Fibroblast of peridontal ligament (primary cell): ENCODE data around the gene RAD21L1.
A peak's percentile ranks its signal among the peaks of the same experiment; 100 is the strongest.

Experiments
- DNase-seq: peaks from one replicate; pipeline ENCODE4 v3.0.0-alpha.2; 2010; ENCODE audit errors: extremely low read depth

RAD21L1 gene

DNA sequence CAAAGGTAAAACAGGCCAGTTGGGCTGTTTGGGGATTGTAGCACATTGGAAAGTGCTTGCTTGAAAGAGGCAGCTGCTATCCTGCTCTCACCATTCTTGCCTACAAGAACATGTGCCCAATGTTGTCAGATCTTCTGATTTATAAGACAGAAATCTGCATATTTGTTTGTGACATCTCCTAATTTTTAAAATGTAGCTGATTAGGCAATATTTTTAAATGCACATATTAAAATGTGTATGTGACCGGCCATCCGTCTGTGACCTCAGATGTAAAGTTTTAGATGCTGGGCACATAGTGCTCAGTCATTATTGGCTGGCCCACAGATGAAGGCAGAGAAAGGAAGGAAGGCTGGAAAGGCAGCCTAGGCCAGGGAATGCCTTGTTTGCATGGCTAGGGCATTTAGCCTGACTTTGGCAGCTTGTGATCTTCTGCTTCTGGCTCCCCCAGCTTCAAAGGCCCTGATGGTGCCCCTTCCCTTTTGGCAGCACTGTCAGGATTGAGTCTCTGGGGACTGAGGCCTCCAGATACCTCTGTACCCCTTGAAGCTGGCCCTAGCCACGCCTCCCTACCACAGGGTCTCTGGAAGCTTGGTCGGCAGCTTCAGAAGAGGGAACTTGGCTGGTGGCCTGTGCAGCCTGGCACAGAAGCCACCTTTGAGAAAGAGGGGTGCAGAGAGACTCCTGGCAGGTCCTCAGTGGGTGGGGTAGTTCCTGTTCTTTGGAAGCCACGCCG is 46.7 kb downstream of the RAD21L1 start:
- DNase-seq, result no peak

DNA sequence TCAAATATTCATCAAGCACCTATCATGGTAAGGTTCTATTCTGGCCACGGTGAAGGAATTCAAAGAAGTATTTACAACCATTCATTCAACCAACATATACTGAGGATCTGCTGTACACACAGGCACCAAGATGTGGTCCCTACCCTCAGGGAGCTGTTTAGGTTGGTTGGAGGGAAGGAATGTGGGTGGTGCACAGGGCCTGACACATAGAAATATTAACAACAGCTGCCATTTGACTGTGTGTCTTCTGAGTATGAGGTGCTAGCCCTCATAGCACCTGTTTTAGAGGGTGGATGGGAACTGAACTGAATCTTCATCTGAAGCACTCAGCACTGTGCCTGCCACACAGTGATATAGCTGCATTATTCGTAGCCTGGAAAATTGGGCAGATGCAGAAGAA is 47.5 kb downstream of the RAD21L1 start:
- DNase-seq, result no peak

DNA sequence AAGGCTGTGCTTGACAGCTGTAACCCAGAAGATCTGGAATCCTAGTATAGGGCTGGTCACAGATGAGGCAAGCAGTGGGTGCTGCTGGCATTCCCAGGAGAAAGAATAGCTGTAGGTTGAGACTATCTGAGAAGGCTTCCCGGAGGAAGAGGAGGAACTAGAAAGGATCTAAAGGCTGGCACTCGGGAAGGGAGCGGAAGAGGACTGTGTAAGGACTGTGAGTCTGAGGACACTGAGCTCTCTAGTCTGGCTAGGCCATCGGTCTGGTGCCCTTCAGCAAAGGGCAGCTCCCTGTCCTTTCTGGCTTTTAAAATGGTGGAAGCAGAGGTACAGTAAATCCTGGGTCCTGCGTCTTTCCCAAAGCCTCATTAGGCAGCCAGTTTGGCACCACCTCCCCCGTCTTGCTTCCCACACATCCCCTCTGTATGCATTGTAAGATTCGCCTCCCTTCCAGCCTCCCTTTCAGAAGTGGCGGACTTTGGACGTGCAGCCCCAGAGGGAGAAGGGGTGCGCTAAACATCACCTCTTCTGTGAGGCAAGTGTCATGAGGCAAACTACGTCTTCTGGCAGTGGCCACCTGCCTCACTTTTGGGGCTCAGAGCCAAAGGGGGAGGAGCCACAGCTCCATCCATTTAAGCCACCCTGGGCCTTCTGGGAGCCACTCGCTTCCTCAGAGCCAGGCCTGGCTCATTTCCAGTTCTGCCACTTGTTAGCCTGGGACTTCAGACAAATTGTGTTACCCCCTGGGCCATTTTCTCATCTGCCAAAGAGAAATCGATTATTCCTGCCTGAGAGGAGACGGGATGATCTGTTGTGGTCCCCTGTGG is 48.9 kb downstream of the RAD21L1 start:
- no peak for DNase-seq

DNA sequence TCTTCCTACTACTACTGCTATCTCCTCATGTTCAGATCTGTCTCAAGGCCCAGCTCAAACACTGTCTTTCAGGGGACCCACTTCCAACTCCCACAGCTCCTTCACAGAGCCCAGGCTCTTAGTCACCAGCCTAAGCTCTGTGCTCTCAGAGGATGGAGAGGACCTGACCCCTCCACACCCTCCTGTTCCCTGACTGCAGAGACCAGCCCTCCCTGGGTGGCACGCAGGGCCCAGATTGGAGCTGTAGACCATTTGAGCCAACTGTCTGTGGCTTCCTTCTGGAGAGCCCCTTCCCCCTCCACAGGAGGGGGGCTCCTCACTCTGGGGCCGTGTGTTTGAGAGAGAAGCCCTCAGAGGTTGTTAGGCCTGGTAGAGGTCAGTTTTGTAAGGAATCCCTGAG is 50.1 kb downstream of the RAD21L1 start:
- no peak for DNase-seq

DNA sequence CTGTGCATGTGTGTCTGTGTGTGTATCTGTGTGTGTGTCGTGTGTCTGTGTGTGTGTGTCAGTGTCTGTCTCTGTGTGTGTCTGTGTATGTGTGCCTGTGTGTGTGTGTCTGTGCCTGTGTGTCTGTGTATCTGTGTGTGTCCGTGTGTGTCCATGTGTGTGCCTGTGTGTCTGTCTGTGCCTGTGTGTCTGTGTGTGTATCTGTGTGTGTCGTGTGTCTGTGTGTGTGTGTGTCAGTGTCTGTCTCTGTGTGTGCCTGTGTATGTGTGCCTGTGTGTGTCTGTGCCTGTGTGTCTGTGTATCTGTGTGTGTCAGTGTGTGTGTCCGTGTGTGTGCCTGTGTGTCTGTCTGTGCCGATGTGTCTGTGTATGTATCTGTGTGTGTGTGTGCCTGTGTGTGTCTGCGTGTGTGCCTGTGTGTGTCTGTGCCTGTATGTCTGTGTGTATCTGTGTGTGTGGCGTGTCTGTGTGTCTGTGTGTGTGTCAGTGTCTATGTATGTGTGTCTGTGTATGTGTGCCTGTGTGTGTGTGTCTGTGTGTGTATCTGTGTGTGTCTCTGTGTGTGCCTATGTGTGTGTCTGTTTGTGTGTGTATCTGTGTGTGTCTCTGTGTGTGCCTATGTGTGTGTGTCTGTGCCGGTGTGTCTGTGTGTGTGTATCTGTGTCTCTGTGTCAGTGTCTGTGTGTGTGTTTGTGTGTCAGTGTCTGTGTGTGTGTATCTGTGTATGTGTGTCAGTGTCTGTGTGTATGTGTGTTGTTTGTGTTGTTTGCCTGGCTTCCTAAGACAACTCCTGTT is 51.9 kb downstream of the RAD21L1 start:
- DNase-seq, result no peak

DNA sequence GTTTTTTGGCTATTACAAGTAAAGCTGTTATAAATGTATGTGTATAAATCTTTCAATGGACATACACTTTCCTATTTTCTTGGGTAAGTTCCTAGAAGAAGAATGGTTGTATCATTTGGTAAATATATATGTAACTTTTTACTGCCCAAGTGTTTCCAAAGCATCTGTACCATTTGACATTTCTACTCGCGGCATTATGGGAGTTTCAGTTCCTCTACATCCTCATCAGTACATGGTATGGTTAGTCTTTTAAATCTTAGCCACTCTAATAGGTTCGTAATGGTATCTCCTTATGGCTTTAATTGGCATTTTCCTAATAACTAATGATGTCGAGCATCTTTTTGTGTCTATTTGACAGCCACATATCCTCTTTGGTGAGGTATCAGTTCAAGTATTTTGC is 53.1 kb downstream of the RAD21L1 start:
- DNase-seq, result no peak

DNA sequence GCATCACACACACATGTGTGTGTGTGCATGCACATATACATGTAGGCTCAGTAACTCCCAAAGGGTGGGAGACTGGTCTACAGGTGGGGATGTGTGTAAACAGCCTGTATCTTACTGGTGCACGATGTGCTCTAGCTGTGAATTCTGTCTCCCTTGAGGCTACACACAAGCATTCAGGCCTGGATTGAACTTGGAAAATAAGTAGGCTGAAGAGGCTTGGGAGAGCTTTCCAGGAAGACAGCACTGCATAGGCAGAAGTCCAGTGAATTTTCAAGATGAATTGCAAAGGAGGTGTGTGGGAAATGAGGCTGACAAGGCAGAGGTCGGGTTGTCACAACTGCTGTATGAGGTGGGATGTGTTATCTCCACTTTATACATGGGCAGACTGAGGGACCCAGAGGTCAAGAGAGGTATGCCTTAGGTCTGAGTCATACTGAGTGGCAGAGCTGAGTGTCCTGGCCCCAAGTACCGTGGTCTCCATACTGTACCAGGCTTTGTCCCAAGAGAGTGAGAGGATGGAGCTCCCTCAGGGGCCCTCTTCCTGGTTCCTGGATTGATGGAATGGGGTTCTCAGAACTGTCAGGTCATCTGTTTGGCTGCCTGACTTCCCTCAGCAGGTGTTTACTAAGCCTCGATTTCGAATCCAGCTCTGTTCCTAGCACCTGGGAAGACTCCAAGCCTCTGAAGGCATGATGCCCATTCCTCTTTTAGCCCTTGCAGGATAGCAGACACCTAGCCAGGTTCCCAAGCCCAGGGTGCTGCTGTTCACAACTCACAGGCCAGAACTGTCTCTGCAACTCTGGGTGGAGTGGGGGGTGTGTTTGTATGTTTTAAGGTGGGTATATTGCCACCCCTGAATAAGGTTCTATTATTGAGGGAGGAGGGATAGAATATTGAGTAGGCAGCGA is 54.6 kb downstream of the RAD21L1 start:
- DNase-seq, result no peak

DNA sequence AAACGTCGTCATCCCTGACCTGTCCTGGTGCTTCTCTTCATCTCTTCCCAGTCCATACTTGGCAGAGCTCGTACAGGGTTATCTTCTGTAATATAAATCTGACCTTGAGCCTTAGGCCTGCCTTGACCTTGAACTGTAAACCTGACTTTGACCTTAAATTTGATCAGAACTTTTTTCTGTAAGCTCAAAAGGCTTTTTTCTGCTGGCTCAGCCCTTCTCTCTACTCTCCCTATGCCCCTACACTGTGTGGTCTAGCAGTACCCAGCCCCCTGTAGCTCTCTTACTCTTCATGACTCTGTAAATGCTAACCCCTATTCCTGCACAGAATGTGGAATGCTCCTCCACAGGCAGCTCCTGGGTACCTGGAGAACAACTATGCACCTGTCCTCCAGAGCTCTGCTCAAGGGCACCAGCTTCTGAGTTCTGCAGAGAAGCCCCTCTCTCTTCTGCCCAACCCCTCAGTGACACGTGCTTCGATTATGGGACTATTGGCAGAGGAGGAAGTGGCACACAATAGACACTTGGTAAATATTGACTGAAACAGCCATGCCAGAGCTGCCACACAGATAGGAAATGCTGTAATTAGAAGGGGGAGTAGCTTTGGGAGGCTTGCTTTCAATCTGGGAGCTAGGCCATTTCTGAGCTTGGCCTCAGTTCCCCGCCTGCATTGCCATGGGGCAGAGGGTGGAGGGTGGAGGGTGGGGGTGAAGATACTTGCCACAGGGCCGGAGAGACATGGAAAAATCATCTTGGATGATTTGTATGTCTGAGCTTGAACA is 55.6 kb downstream of the RAD21L1 start:
- no peak for DNase-seq

DNA sequence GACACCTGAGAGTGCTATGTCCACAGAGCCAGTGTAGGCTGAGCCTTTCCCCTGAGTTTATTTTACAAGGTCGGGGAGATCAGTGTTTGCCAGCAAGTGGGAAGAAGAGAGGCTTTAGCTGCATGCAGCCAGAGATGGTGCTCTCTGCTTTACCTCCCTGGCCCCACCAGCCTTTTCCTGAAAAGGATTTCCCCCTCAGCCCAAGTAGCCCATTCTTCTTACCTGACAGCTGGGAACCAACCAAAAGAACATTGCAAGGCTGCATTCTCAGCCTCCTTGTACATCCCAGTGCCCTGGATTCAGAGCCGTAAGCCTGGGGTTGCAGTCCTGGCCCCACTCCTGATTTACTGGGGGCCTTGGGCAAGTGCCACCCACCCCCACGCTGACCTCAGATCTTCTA is 57.1 kb downstream of the RAD21L1 start:
- DNase-seq, result no peak

DNA sequence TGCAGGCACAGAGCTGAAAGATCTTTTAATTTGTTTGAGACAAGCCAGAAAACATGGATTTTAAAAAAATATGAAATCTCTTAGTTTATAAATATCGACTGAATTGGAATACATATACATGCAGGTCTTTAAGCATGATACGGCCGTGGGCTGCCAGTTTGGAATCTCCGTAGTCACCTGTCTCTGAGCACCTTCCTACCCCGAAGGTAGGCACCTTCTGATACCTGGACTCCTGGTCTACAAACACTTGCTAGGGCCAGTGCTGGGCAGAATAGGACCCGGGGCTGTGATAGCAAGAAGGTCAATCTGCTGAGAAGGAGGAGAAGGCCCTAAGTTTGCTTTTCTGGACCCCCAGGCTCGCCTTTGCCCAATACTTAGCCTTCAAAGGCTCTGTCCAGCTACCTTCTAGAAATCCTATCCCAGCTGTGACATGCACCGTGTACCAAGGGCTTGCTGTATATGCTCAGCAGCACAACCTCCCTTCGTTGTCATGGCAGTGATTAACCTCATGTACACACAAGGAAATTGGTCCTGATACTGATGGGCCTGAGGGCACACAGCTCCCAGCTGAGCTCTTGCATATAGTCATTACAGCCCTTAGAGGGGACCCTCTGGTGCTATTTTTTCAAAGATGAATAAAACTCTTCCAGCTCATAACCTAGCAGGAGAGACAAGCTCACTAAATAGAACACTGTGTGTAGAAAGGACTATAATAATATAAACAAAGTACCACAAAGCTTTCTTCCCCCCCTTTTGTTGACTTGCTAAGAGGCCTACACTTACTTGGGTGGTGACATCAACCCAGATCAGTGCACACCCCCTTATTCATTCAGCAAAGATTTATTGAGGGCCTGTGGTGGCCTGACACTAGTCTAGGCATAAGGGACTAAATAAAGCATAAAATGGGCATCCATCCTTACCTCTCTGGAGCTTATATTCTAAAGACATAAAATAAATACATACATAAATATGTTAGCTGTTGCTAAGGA is 58.0 kb downstream of the RAD21L1 start:
- DNase-seq, result no peak

DNA sequence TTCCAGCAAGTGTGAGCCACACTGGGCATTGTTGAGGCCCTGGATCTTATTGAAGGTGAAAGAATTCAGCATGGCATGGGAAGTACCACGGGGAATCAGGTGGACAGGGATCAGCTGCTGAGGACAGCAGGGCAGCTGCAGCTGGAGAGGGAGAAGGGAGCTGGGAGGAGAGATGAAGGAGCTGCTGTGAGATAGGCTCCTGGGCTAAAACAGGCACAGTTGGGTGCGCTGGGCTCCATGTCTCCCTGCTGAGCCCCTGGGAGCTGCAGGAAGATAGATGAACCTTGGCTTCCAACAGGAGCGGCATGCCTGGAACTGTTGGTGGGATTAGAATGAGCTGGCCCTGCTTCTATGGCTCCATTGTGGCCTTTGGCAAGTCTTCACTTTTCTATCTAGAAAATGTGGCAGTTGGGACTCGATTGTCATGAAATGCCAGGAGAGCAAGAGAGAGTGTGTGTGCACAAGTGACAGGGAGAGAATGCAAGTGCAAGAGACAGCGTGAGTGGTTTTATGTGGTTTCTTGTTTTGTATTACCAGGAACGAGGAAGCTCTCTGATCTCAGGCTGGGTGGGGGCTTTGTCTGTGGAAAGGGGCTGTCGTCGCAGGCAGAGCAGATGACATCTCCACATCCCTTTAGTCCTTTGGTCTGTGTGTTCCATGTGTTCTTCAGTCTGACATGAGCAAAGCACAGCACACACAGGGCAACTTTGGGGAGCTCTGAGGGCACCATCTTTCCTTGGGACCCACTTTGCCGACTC is 60.6 kb downstream of the RAD21L1 start:
- DNase-seq, result no peak

DNA sequence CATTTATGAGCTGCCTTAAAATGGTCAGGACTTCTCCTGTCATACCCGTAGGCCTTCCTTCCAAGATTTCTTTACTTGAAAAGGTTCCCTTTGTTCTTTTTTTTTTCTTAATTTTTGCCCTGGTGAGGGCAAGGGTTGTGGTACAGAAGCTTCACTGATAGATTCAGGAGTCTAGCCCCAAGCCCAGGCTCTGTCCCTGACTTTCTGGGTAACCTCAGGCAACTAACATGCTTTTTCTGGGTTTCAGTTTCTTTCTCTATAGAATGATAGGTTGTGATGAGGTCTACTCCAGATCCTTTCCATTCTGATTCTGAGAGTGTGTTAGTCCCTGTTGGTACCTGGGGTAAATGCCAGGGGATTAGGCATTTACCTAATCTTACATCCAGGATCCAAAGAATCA is 61.5 kb downstream of the RAD21L1 start:
- no peak for DNase-seq

DNA sequence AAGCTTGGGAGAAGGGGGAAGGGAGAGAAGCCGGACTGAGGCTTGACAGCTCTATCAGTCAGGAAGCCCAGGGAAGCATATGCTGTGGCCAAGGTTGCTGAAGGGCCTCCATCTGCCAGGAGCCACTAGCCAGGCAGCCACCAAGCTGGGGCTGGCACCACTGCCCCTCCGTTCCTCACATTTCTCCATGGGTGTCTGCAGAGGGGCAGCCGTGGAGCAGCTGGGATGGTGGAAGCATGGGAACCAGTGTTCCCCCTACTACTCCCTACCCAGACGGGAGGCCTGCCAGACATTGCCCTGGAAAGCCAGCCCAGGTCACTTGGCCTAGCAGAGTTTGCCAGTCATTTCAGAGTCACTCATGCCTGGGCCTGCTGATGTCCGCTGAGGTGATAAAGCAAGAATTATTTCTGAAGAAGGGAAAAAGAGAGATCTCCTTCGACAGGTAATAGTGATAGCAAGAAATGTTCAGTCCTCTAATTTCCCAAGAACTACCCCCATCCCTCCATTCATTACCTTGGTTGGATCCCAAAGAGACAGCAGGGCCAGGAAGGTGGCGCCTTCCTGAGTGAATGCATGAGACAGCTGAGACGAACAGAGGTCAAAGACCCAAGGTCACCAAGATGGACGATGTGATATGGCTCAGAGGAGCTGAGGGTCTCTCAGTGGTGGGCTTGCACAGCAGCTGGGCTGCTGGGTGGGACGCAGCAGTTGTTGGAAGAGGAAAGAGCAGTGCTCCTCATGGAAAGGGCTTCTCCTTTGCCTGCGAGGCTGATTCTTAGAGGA is 62.1 kb downstream of the RAD21L1 start:
- no peak for DNase-seq

DNA sequence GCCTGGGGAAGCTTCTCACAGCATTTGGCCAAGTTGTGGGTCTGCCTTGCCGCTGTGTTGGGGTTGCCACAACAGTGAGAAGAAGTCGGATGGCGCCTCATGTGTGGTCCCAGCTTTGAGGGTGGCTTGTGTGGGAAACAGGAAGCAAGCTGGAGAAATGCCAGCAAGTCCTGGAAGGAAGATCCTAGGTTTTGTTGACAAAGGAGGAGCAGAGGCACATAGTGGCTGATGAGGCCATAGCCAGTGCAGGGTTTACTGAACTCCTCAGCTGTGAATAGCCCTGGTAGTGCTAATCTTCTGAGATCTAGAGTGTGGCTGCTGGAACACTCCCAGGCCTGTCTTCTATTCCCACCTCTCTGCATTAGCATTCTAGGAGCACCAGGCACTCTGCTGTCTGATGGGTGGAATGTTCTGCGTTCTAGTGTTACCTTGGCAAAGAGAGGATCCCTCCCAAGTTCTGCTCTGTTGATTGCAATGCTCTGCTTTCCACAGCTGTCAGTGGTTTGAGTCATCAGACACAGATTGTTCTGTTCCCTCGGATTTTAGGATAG is 65.4 kb downstream of the RAD21L1 start:
- peak; percentile 31 for DNase-seq

DNA sequence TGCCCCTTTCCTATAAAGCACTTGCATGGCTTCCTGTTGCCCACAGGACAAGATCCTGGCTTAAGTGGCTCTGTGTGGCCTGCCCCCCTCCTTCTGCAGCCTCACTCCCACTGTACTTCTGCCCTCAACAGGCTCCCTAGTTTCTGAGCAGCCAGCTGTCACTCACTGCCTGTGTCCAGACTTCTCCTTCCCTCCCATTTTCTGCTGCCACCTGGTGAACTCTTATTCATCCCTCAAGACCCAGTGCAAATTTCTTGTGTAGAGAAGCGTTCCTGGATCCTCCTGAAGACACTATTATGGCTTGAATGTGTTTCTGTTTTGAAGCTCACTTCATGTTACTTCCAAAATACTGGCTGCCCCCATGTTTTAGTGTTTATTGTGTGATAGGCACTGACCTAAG is 66.8 kb downstream of the RAD21L1 start:
- no peak for DNase-seq

DNA sequence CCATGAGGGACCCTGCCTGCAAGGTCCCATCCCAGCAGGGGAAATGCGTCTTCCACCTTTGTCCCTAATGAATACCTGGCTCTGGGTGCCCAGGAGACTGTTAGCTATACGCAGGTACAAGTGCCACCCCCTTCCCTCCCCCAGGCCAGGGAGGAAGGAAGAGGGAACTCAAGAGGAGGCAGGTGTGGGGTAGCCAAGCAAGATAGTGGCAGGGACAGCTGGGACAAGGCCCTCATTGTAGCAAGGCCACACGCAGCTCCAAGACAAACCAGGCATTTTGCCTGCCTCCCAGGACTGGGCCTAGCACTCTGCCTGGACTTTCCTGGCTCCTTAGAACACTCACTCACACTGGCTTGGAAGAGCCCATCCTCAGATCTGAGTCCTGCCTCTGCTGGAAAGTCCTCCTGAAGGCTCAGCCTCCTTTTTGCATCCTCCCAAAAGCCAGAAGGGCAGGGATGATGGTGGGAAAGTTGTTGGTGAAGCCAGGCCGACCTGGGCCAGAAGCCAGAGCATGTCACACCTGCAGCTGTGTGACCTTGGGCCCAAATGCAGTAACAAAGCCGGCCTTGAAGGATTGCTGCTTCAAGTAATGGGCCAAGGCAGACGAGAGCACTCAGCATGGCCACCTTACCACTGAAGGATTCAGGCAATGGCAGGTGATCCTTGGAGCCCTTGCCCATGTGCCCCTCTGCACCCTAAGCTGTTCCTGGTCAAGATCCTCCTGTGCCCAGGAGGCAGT is 68.0 kb downstream of the RAD21L1 start:
- no peak for DNase-seq

DNA sequence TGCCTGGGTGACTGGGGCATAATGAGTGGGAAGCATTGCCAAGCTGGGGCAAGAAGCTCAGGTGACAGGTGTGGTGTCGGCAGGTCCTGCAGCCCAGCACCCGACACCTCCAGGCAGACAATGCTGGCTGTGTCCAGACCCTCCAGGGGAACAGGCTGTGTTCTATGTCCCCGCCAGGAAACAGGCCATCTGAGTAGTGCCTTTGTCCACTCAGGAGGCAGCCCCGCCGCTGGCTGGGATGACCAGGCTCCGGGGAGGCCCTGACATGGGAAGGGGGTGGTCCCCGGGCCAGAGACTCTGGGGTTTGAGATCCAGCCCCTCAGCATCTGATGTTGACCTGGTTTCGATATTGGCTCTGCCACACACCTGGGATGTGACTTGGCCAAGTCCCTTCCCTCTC is 68.7 kb downstream of the RAD21L1 start:
- DNase-seq, result no peak
